GM12874 (cell line): ENCODE results near the gene NELL2.

ENCODE experiments used
- TF ChIP-seq, protein P1 (sequence below): IDR thresholded peaks from 2 replicates; pipeline ENCODE4 v1.5.1; 2011; ENCODE audit warnings: low read depth, mild to moderate bottlenecking, control low read depth, low read length, moderate library complexity; ENCODE audit not compliant: insufficient read depth

The NELL2 gene

DNA sequence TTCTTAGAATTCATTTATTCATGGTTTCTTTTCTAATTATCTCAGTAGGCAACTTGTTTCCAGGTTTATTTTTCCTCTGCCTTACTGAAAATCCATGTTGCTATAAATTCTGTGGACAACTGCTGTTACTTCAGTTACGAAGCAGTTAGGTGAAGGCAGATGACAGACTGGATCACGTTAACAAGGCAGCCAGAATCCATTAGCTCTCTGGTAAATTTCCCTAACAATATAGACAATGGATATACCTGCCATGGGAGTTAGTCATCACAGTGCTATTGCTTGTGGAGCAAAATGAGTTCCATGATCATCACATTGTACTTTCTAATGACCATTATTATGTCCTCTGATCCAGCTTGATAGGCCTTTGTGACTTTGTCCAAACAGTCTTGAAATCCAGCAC is 291.5 kb downstream of the NELL2 start:
- TF ChIP-seq, protein P1, sequence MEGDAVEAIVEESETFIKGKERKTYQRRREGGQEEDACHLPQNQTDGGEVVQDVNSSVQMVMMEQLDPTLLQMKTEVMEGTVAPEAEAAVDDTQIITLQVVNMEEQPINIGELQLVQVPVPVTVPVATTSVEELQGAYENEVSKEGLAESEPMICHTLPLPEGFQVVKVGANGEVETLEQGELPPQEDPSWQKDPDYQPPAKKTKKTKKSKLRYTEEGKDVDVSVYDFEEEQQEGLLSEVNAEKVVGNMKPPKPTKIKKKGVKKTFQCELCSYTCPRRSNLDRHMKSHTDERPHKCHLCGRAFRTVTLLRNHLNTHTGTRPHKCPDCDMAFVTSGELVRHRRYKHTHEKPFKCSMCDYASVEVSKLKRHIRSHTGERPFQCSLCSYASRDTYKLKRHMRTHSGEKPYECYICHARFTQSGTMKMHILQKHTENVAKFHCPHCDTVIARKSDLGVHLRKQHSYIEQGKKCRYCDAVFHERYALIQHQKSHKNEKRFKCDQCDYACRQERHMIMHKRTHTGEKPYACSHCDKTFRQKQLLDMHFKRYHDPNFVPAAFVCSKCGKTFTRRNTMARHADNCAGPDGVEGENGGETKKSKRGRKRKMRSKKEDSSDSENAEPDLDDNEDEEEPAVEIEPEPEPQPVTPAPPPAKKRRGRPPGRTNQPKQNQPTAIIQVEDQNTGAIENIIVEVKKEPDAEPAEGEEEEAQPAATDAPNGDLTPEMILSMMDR, result no peak

DNA sequence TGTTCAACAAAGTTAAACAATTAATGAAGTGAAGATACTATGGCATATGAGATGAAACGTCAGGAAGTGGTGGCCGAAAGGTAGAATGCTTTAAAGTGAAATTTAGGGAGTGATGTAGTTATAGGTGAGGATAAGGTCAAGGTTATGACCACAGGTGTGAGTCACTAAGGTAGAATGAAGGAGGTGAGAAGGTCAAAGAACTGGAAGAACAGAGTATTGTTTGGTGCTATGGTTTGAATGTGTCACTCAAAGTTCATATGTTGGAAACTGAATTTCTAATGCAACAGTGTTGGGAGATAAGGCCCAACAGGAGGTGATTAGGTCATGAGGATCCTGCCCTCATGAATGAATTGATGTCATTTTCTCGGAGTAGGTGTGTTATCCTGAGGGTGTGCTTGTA is 293.6 kb downstream of the NELL2 start:
- TF ChIP-seq, protein P1, result no peak

DNA sequence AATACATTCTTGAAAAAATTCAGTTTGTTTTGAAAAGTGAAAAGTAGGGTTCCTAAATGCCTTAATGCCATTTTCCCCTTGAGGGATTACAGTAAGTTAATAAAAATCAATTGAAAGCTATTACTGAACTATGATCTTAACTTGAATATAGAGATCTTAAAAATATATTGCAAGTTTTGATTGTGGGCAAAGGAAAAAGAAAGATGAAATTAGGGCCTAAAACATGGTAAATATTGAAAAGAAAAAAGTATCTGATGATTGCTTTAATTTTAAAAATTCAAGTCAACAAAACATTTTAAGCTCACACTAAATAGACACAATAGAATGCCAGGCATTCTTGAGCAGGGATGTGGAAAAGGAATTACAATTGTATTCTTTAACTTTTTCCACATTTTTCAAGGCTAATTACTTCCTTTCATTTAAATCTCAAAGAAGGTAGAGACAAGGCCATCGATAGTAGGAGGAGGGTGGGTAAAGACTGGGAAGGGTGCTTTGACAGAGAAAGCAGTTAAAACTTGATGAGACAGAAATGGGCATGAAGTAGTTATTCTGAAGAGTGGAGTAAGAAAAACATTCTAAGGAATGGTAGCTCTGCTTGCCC is 294.4 kb downstream of the NELL2 start:
- TF ChIP-seq, protein P1, result no peak

DNA sequence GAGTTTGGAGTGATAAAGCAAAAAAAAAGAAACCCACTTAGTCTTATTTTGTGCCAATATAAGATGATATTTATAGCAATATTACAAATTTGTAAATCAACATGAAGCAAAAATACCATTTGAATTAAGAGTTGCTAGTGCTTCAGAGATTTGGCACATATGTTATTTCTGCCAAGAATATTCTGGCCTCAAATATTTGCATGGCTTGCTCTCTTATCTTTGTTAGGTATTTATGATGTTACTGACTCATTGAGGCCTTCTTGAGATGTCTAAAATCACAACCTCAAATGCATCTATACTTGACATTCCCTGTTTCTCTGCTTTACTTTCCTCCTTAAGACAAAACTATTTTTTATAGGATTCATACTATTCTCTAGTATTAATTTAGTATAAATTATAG is 301.5 kb downstream of the NELL2 start:
- TF ChIP-seq, protein P1, result no peak

DNA sequence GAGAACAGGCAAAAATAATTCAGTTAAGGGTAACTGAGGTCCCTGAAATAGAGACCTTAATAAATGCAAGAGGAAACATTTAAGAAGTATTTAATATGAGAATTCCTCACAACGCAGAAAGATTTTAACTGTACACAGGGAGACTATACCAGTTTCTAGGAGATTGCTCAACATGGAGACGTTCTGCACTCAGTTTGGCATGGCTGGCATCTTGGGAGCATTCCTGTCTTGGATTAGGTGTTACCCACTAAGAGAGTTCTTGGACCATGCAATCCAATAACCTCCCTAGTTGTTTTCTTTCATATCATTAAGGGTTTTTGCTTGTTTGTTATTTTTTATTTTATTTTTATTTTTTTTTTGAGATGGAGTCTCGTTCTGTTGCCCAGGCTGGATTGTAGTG is 302.4 kb downstream of the NELL2 start:
- TF ChIP-seq, protein P1, result no peak

DNA sequence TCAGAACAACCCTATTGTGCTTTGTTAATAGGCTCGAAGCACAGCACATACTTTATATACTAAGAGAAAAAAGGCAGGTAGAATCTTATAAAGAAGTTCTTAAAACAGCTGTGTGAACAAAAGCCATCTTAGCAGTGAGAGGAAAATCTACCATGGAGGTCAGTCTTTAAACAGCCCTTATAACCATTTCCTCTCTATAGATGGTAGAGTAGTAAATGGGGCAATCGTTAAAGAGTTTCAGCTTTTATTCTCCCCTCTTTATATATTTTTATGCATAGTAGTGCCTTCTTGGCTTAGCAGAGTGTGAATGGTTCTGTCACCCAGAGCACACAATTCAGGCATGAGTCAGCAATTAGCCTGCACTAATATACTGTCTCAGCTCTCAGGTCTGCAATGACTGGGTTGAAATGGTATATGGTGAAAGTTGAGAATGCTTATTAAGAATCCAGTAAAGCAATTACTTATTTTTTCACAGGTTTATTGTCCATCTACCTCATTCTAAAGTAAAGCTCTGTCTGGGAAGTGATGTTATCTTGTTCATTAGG is 305.0 kb downstream of the NELL2 start:
- TF ChIP-seq, protein P1, result no peak

DNA sequence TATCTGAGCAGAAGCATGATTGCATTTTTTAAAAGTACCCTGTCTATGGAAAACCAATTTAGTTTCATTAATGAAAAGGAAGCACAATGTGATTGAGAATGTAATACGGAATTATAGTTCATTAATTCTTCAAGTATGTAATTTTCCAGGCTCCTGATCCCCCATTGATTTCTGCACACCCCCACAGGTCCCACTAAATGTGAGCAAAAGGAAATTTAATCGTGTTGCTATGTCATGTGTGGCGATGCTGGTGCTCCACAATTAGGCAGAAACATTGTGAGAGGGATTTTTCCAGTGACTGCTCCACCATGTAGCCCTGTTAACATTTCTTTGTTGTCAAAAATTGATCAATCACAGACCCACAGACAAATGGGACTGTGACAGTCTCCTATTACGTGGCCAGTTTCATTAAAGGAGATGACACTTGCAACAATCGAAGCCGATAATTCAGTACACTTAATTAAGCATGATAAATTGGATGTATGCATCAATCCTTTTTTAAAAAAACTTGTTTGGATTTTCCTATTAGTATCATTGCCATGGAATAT is 306.0 kb downstream of the NELL2 start:
- TF ChIP-seq, protein P1, result no peak
